NK-92 (cell line): Measurements from ENCODE around the gene MORN5.

Source experiments
- DNase-seq: peaks from one replicate; lab custom pipeline; 2025; ENCODE audit not compliant: unreplicated experiment; lab: John Stamatoyannopoulos, UW

The MORN5 gene

GRCh38 chr9:122124528-122124927, 35.2 kb upstream of the MORN5 start:
- DNase-seq = no peak

- DNase-seq = no peak
These were observed 34.6 kb upstream of the MORN5 start for GRCh38 chr9:122125158-122125508.

GRCh38 chr9:122125509-122126330, 34.0 kb upstream of the MORN5 start:
- no peak for DNase-seq

GRCh38 chr9:122126331-122127261, 33.1 kb upstream of the MORN5 start:
- no peak for DNase-seq

- no peak for DNase-seq
These were observed 32.3 kb upstream of the MORN5 start for GRCh38 chr9:122127396-122127798.

GRCh38 chr9:122128007-122128968, 31.4 kb upstream of the MORN5 start:
- no peak for DNase-seq

GRCh38 chr9:122128969-122129343, 30.8 kb upstream of the MORN5 start:
- DNase-seq = no peak

- DNase-seq = no peak
These were observed 29.7 kb upstream of the MORN5 start for GRCh38 chr9:122129969-122130368.

GRCh38 chr9:122130837-122131236, 28.9 kb upstream of the MORN5 start:
- no peak for DNase-seq

GRCh38 chr9:122131401-122132001, 28.2 kb upstream of the MORN5 start:
- DNase-seq = no peak

GRCh38 chr9:122132539-122132938, 27.2 kb upstream of the MORN5 start:
- no peak for DNase-seq

GRCh38 chr9:122133263-122133983, 26.3 kb upstream of the MORN5 start:
- DNase-seq = no peak

- no peak for DNase-seq
These were observed 25.6 kb upstream of the MORN5 start for GRCh38 chr9:122133984-122134535.

GRCh38 chr9:122134822-122135528, 24.7 kb upstream of the MORN5 start:
- no peak for DNase-seq

- DNase-seq = no peak
These were observed 24.2 kb upstream of the MORN5 start for GRCh38 chr9:122135529-122135859.

GRCh38 chr9:122138560-122139268, 21.0 kb upstream of the MORN5 start:
- DNase-seq = no peak

GRCh38 chr9:122140368-122141193, 19.1 kb upstream of the MORN5 start:
- no peak for DNase-seq

- no peak for DNase-seq
These were observed 18.0 kb upstream of the MORN5 start for GRCh38 chr9:122141671-122142070.
